Astrocyte of the hippocampus (primary cell): ENCODE measurements around the gene SELPLG.
"Not testable (repeated sequence)": the region's sequence is repeated elsewhere in the genome, so short reads cannot be mapped to it uniquely, and the experiment has no call there.

Experiments used
- DNase-seq: peaks from one replicate; pipeline ENCODE4 v3.0.0; 2011; ENCODE audit warnings: low read depth, low spot score

The SELPLG gene

GRCh38 chr12:108655812-108656175 is 22.1 kb upstream of the SELPLG start:
- DNase-seq, result not testable (repeated sequence)

GRCh38 chr12:108654622-108655021 is 20.9 kb upstream of the SELPLG start:
- DNase-seq, result not testable (repeated sequence)

- no peak for DNase-seq
Observed at GRCh38 chr12:108653922-108654321, 20.2 kb upstream of the SELPLG start.

GRCh38 chr12:108653082-108653516 is 19.4 kb upstream of the SELPLG start:
- no peak for DNase-seq

GRCh38 chr12:108650083-108650482 is 16.4 kb upstream of the SELPLG start:
- DNase-seq, result no peak

GRCh38 chr12:108649669-108650068 is 16.0 kb upstream of the SELPLG start:
- DNase-seq, result peak; percentile 94

- DNase-seq, result peak; percentile 64
Observed at GRCh38 chr12:108649126-108649525, 15.4 kb upstream of the SELPLG start.

GRCh38 chr12:108648371-108648770 is 14.7 kb upstream of the SELPLG start:
- no peak for DNase-seq

- DNase-seq, result no peak
Observed at GRCh38 chr12:108647585-108648287, 14.0 kb upstream of the SELPLG start.

- no peak for DNase-seq
Observed at GRCh38 chr12:108646600-108647579, 13.2 kb upstream of the SELPLG start.

- DNase-seq, result no peak
Observed at GRCh38 chr12:108645686-108646599, 12.2 kb upstream of the SELPLG start.

GRCh38 chr12:108644811-108645120 is 11.1 kb upstream of the SELPLG start:
- DNase-seq, result no peak

GRCh38 chr12:108643941-108644810 is 10.5 kb upstream of the SELPLG start:
- peak; percentile 86 for DNase-seq

- no peak for DNase-seq
Observed at GRCh38 chr12:108642899-108643654, 9.4 kb upstream of the SELPLG start.

- DNase-seq, result no peak
Observed at GRCh38 chr12:108642269-108642870, 8.7 kb upstream of the SELPLG start.

GRCh38 chr12:108641446-108642268 is 8.0 kb upstream of the SELPLG start:
- no peak for DNase-seq

GRCh38 chr12:108640802-108641445 is 7.2 kb upstream of the SELPLG start:
- DNase-seq, result peak; percentile 56
